COR-L47 (cell line): ENCODE results near the gene RFX3.

Experiments used
- DNase-seq: peaks from one replicate; lab custom pipeline; 2025; lab: John Stamatoyannopoulos, UW

Gene RFX3

DNA sequence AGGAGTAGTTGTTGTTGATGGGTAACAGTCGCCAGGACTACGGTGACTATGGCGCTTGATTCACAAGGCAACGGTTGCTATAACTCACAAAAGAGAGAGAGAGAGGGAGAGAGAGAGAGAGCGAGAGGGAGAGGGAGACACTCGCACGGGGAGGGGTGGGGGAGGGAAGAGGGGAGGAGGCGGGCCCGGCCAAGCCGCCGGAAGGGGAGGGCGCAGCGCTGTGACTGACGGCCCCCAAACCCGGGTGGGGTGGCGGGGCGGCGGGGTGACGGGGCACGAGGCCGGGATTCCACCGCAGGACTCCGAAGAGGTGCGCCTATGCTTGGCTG lies at the start of gene RFX3:
RFX3 (minus strand) TSS at position 166 of the 329 bp plus-strand sequence. CDS start 130,413 bp downstream, outside the sequence.
- peak; percentile 92 for DNase-seq

- no peak for DNase-seq
Observed at GRCh38 chr9:3571500-3571899, 45.7 kb upstream of the RFX3 start.

GRCh38 chr9:3569529-3569928 lies 43.7 kb upstream of the RFX3 start:
- no peak for DNase-seq

- no peak for DNase-seq
Observed at GRCh38 chr9:3567988-3568387, 42.2 kb upstream of the RFX3 start.

GRCh38 chr9:3553076-3553765 lies 27.4 kb upstream of the RFX3 start:
- peak; percentile 22 for DNase-seq

DNA sequence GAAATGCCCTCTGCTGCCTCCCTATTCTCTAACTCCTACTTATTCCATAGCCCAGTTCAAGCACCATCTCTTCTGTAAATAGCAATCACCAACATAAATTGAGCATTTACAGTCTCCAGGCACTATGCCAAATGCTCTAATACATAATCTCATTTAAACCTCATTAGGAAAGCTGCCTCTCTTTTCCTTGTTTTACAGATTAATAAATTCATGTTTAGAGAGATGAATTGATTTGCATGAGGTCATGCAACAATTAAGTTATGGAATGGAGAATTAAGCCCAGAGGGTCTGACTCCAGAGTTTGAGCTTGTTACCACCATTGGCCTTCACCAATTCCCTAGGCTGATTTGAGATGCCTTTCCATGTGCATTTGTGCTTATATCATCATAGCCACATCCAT lies 23.4 kb upstream of the RFX3 start:
- DNase-seq = no peak

DNA sequence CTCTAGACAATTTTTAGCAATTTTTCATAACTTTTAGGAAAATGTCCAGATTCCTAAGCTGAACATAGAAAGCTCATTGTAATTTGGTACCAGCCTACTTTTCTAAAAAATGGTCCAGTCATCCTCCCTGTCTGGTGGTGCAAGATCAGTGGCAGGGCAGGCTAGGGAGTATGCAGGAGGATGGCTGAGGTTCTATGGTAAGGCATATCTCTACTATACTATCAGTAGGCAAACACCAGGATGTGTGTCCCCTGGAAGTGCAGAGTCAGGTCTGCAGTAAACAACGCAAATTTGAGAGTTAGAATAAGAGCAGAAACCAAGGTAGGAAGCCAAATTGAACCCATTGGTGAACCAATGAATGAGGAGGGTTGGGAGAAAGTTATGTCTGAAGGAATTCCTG lies 22.8 kb upstream of the RFX3 start:
- DNase-seq = no peak

DNA sequence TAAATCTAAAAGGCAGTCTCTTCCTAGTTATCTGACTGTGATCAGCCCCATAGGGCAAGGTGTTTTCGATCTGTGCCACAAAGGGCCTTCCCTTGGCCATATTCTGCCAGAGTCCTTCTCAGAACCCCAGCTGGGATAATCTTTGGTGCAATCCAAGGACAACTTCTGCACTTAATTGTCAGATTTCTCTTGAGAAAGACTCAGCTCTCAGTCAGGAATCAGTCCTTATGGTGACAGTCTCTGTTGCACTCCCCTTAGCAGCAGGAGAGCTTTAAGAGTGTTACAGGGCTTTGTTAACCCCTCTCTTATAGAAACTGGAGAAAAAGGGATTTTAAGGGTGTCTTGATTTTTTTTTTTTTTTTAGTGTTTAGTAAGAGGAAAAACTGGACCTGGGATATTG lies 15.4 kb upstream of the RFX3 start:
- DNase-seq = no peak

- DNase-seq = no peak
Observed at GRCh38 chr9:3534614-3535404, 9.0 kb upstream of the RFX3 start.

GRCh38 chr9:3532158-3532557 lies 6.4 kb upstream of the RFX3 start:
- no peak for DNase-seq

- peak; percentile 73 for DNase-seq
Observed at GRCh38 chr9:3528451-3528850, 2.6 kb upstream of the RFX3 start.

DNA sequence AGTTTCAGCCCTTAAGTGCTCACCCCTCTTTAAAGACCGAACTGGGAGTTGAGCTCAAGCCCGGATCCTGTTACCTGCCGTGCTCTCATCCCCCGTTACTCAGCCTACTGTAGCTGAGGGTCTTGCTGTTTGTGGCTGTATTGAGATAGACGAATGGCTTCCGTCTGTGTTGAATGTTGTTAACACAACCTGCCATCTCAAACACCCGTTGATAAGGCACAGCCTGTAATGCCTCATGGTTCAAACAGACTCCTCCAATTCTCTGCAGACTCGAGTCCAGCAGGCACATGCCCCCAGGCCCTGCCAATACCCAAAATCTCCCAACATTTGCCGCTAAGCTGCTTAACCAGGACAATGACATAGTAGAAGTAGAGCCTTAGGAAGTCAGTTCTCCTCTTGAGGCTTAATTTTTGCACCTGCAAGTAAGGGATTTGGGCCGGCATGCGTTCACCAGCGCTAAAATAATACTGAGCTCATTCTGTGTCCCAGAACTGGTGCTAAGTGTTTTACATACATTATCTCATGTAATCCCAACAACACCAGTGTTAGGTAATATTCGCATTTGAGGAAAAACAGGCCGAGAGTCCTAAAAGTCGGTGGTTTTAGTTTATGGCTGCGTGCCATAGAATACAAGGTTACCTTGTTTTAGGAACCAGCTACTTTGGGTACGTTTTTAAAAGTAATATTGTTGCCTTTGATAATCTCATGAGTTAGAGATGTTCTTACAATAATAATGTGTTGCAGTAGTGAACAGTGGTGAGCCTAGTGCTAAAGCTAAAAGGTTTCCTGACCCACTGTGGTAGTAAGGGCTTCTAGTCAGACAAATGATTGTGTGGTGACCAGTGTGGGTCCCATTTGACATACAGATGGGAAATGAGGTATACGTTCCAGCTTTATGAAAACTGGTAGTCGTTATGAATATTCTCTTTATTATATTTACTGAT lies 1.5 kb upstream of the RFX3 start:
- no peak for DNase-seq

DNA sequence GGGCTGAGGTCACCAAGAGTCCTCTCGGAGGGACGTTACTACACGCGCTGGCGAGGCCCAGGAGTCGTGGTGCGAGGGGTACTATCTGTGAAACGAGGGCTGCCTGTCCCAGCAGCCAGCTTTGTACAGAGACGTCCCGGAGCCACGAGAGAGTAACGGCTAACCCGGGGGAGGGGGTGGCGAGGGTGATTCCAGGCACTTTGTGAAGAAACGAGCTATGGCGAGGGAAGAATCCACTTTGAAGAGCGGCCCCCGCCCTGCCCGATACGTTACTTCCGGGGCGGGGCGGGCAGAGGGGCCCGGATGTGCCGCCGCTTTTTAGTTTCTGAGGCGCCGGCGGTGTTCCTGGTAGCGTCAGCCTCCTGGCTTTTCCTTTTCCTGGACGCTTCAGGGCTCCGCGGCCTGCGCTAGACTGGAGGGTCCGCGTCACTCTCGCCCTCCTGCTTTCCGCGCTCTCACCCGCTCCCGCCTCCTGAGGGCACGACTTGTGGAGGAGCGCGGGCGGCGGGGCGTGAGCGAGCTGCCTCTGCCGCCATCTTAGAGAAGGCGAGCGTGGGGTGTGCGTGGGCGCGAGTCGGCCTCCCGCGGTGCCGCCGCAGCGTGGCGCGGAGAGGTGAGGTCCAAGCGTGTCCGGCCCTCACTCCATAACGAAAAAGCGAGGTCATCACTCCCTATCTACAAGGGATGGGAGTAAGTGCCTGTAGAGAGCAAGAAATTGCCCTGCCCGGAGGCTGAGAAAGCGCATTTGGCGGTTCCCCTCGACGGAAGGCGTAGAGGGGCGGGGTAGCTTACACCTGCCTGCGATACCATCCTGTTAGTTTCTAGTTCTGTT lies 580 bp upstream of the RFX3 start:
- peak; percentile 88 for DNase-seq

- no peak for DNase-seq
Observed at GRCh38 chr9:3525096-3525835, 535 bp downstream of the RFX3 start.

DNA sequence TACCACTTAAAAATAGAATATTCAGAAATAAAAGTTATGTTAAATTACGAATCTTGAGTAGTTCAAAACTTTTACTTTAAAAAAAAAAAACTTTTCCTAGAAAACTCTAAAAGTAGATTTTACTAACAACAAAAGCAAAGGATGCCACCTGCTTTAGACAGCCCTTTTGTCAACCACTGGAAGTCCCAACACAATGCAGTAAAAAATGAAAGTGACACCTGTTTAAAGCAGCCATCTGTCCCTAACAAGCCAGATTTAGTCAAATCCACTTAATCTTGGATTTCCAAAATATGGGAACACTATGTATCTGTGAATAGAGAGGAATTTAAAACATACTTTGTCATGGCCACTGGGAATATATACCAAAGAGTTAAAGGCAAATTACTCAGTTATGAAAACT lies 3.8 kb downstream of the RFX3 start:
- no peak for DNase-seq

GRCh38 chr9:3520564-3520963 lies 5.2 kb downstream of the RFX3 start:
- no peak for DNase-seq

- no peak for DNase-seq
Observed at GRCh38 chr9:3517377-3518048, 8.3 kb downstream of the RFX3 start.

- DNase-seq = no peak
Observed at GRCh38 chr9:3516667-3517330, 9.0 kb downstream of the RFX3 start.

GRCh38 chr9:3515405-3515804 lies 10.4 kb downstream of the RFX3 start:
- DNase-seq = no peak

- DNase-seq = no peak
Observed at GRCh38 chr9:3514786-3515185, 11.0 kb downstream of the RFX3 start.
